ENCODE data around the gene KRTAP10-3. TPM values are rescaled to one million over a fixed set of nuclear protein-coding genes. Genes with fewer than 3 reads are reported as not detected.
A peak's percentile ranks its signal among the peaks of the same experiment; 100 is the strongest.

KRTAP10-3 gene
- total and polyA plus RNA-seq, 2 of the 13 experiments (the other 11 are each of a cell fraction or from before 2014, with no cell fraction given), result not detected

GRCh38 chr21:44574457-44575306, 16.1 kb upstream of the KRTAP10-3 start (continued):
- 0 out of 2 replicates have a peak, but pooled peaks have one; percentile 38 for TF ChIP-seq ZBTB7B (CRISPR knock-in tag; IDR thresholded peaks at IDR 0.05)
- TF ChIP-seq THRA (CRISPR knock-in tag; IDR thresholded peaks at IDR 0.05; ENCODE audit: borderline replicate concordance), result peak; percentile 98
- TF ChIP-seq HNF4G (IDR thresholded peaks at IDR 0.05; ENCODE audit: borderline replicate concordance, low read depth, low read length), result peak; percentile 54; the same call in 1 of the 2 replicates
- no peak; the same call in 1 of the 2 replicates for TF ChIP-seq HNF4G (CRISPR knock-in tag; IDR thresholded peaks at IDR 0.05; ENCODE audit: borderline replicate concordance, low read depth)
- no peak for TF ChIP-seq FOXK1 (CRISPR knock-in tag; IDR thresholded peaks at IDR 0.05; ENCODE audit: borderline replicate concordance, low read depth)
- TF ChIP-seq ZNF138 (CRISPR knock-in tag; IDR thresholded peaks at IDR 0.05; ENCODE audit: low read depth), result no peak
- TF ChIP-seq ZNF75D (CRISPR knock-in tag; IDR thresholded peaks at IDR 0.05; ENCODE audit: borderline replicate concordance), result no peak
- no peak for TF ChIP-seq ZSCAN30 (CRISPR knock-in tag; IDR thresholded peaks at IDR 0.05)
- TF ChIP-seq, protein P1, sequence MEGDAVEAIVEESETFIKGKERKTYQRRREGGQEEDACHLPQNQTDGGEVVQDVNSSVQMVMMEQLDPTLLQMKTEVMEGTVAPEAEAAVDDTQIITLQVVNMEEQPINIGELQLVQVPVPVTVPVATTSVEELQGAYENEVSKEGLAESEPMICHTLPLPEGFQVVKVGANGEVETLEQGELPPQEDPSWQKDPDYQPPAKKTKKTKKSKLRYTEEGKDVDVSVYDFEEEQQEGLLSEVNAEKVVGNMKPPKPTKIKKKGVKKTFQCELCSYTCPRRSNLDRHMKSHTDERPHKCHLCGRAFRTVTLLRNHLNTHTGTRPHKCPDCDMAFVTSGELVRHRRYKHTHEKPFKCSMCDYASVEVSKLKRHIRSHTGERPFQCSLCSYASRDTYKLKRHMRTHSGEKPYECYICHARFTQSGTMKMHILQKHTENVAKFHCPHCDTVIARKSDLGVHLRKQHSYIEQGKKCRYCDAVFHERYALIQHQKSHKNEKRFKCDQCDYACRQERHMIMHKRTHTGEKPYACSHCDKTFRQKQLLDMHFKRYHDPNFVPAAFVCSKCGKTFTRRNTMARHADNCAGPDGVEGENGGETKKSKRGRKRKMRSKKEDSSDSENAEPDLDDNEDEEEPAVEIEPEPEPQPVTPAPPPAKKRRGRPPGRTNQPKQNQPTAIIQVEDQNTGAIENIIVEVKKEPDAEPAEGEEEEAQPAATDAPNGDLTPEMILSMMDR (CRISPR knock-in tag; IDR thresholded peaks at IDR 0.05), result peak; percentile 46; the same call in 1 of the 2 replicates
- no peak for TF ChIP-seq SMYD3 (CRISPR knock-in tag; IDR thresholded peaks at IDR 0.05)
- TF ChIP-seq MEIS2 (CRISPR knock-in tag; IDR thresholded peaks at IDR 0.05), result peak; percentile 63; the same call in 1 of the 2 replicates
- no peak for TF ChIP-seq NONO (IDR thresholded peaks at IDR 0.05)
- peak; percentile 79 for TF ChIP-seq NONO (CRISPR knock-in tag; conservative IDR thresholded peaks at IDR 0.05)
- TF ChIP-seq GABPB1 (CRISPR knock-in tag; IDR thresholded peaks at IDR 0.05), result peak; percentile 43; the same call in 1 of the 2 replicates
- 0 out of 2 replicates have a peak, but pooled peaks have one; percentile 48 for TF ChIP-seq THAP7 (CRISPR knock-in tag; IDR thresholded peaks at IDR 0.05)
- TF ChIP-seq ZSCAN21 (CRISPR knock-in tag; IDR thresholded peaks at IDR 0.05; ENCODE audit: borderline replicate concordance), result no peak; the same call in 1 of the 2 replicates
- TF ChIP-seq, protein P2, sequence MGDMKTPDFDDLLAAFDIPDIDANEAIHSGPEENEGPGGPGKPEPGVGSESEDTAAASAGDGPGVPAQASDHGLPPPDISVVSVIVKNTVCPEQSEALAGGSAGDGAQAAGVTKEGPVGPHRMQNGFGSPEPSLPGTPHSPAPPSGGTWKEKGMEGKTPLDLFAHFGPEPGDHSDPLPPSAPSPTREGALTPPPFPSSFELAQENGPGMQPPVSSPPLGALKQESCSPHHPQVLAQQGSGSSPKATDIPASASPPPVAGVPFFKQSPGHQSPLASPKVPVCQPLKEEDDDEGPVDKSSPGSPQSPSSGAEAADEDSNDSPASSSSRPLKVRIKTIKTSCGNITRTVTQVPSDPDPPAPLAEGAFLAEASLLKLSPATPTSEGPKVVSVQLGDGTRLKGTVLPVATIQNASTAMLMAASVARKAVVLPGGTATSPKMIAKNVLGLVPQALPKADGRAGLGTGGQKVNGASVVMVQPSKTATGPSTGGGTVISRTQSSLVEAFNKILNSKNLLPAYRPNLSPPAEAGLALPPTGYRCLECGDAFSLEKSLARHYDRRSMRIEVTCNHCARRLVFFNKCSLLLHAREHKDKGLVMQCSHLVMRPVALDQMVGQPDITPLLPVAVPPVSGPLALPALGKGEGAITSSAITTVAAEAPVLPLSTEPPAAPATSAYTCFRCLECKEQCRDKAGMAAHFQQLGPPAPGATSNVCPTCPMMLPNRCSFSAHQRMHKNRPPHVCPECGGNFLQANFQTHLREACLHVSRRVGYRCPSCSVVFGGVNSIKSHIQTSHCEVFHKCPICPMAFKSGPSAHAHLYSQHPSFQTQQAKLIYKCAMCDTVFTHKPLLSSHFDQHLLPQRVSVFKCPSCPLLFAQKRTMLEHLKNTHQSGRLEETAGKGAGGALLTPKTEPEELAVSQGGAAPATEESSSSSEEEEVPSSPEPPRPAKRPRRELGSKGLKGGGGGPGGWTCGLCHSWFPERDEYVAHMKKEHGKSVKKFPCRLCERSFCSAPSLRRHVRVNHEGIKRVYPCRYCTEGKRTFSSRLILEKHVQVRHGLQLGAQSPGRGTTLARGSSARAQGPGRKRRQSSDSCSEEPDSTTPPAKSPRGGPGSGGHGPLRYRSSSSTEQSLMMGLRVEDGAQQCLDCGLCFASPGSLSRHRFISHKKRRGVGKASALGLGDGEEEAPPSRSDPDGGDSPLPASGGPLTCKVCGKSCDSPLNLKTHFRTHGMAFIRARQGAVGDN (CRISPR knock-in tag; IDR thresholded peaks at IDR 0.05), result peak; percentile 91
- TF ChIP-seq STAG1 (CRISPR knock-in tag; IDR thresholded peaks at IDR 0.05), result peak; percentile 15; the same call in 1 of the 2 replicates
- peak; percentile 67 for TF ChIP-seq TARDBP (CRISPR knock-in tag; IDR thresholded peaks at IDR 0.05)
- no peak for TF ChIP-seq RNF2 (conservative IDR thresholded peaks at IDR 0.05; ENCODE audit: low read depth)
